IPS DF 19.7 (cell line): ENCODE data around the gene LMBR1.

Experiments
- DNase-seq: peaks from one replicate; pipeline ENCODE4 v3.0.0-alpha.2; 2013; ENCODE audit warnings: low read depth, low spot score

The LMBR1 gene

GRCh38 chr7:156802214-156802613 is 90.8 kb downstream of the LMBR1 start:
- DNase-seq = no peak

GRCh38 chr7:156795415-156795814 is 97.6 kb downstream of the LMBR1 start:
- no peak for DNase-seq

- DNase-seq = no peak
These were observed 99.6 kb downstream of the LMBR1 start for GRCh38 chr7:156793334-156793733.

- no peak for DNase-seq
These were observed 100.4 kb downstream of the LMBR1 start for GRCh38 chr7:156792611-156793010.

- no peak for DNase-seq
These were observed 101.7 kb downstream of the LMBR1 start for GRCh38 chr7:156791241-156791640.

GRCh38 chr7:156790264-156790663 is 102.7 kb downstream of the LMBR1 start:
- DNase-seq = no peak

GRCh38 chr7:156785998-156786543 is 106.9 kb downstream of the LMBR1 start:
- DNase-seq = no peak

GRCh38 chr7:156783864-156784263 is 109.1 kb downstream of the LMBR1 start:
- no peak for DNase-seq

- no peak for DNase-seq
These were observed 111.0 kb downstream of the LMBR1 start for GRCh38 chr7:156781972-156782371.

GRCh38 chr7:156780724-156781455 is 112.1 kb downstream of the LMBR1 start:
- no peak for DNase-seq

GRCh38 chr7:156778668-156779067 is 114.3 kb downstream of the LMBR1 start:
- DNase-seq = no peak

GRCh38 chr7:156778201-156778600 is 114.8 kb downstream of the LMBR1 start:
- DNase-seq = no peak

GRCh38 chr7:156777364-156778069 is 115.5 kb downstream of the LMBR1 start:
- DNase-seq = no peak

- DNase-seq = no peak
These were observed 116.5 kb downstream of the LMBR1 start for GRCh38 chr7:156776527-156776926.

GRCh38 chr7:156773966-156774365 is 119.0 kb downstream of the LMBR1 start:
- no peak for DNase-seq

- no peak for DNase-seq
These were observed 120.3 kb downstream of the LMBR1 start for GRCh38 chr7:156772725-156773124.

GRCh38 chr7:156768698-156769472 is 124.1 kb downstream of the LMBR1 start:
- no peak for DNase-seq

GRCh38 chr7:156766666-156767065 is 126.3 kb downstream of the LMBR1 start:
- DNase-seq = no peak

- no peak for DNase-seq
These were observed 126.9 kb downstream of the LMBR1 start for GRCh38 chr7:156765901-156766656.

- DNase-seq = no peak
These were observed 128.2 kb downstream of the LMBR1 start for GRCh38 chr7:156764766-156765165.

- no peak for DNase-seq
These were observed 128.8 kb downstream of the LMBR1 start for GRCh38 chr7:156764016-156764669.
